T-helper 17 cell (primary cell): ENCODE results near the gene GOLGA6A. TPM values are rescaled to one million over a fixed set of nuclear protein-coding genes. Genes with fewer than 3 reads are reported as not detected.
"Not testable (repeated sequence)": the region's sequence is repeated elsewhere in the genome, so short reads cannot be mapped to it uniquely, and the experiment has no call there.

Experiments used
- ATAC-seq: fragments of 150-1000 bp; cut with Tn5 transposase; 2 replicates; pipeline ENCODE4 v1.10.0; 2021; ENCODE audit warnings: mild to moderate bottlenecking, moderate library complexity
- DNase-seq, 3 donors: peaks; one replicate each; pipeline versions ENCODE4 v3.0.0 to v3.0.0-alpha.2; 2020 to 2021
- H3K9me3 ChIP-seq: one replicate; pipeline ENCODE4 v1.7.0; 2013; ENCODE audit warnings: low read length, mild to moderate bottlenecking; ENCODE audit not compliant: control insufficient read depth, poor library complexity, severe bottlenecking
- H3K27ac Mint-ChIP-seq: one replicate; pipeline ENCODE4 v1.8.0; 2022; ENCODE audit warnings: mild to moderate bottlenecking, moderate library complexity, mixed read lengths
- H3K27me3 Mint-ChIP-seq: one replicate; pipeline ENCODE4 v1.8.0; 2022; ENCODE audit warnings: mixed read lengths
- H3K36me3 Mint-ChIP-seq: one replicate; pipeline ENCODE4 v1.8.0; 2022; ENCODE audit warnings: low read depth, mixed read lengths
- H3K4me1 Mint-ChIP-seq: one replicate; pipeline ENCODE4 v1.8.0; 2022; ENCODE audit warnings: mild to moderate bottlenecking, mixed read lengths
- H3K4me3 Mint-ChIP-seq: one replicate; pipeline ENCODE4 v1.8.0; 2022; ENCODE audit warnings: mild to moderate bottlenecking, moderate library complexity, mixed read lengths
- total RNA-seq, 4 donors: library from RNA in 2 of 4; stranded (reverse) in 2 of 4; gene quantifications; one replicate each; pipeline ENCODE4 v1.2.3 and lab custom pipeline; 2022 to 2026

Gene GOLGA6A
- total RNA-seq, 2 donors from 2014 or later, result 1.0 TPM; not detected in 1

- Mint-ChIP-seq H3K4me3 (no peak overlapping the region), H3K27ac (no peak overlapping the region), H3K36me3 (peaks cover 5% of the 10 kb centered on the region), H3K4me1 (peaks cover 20% of the 10 kb centered on the region), H3K27me3 (no peaks in the 10 kb centered on the region)
- DNase-seq (no peak), ATAC-seq (no peak)
- H3K9me3 ChIP-seq, result no peaks in the 10 kb centered on the region
Measured at GRCh38 chr15:74055804-74056203, 26.5 kb downstream of the GOLGA6A start.

DNA sequence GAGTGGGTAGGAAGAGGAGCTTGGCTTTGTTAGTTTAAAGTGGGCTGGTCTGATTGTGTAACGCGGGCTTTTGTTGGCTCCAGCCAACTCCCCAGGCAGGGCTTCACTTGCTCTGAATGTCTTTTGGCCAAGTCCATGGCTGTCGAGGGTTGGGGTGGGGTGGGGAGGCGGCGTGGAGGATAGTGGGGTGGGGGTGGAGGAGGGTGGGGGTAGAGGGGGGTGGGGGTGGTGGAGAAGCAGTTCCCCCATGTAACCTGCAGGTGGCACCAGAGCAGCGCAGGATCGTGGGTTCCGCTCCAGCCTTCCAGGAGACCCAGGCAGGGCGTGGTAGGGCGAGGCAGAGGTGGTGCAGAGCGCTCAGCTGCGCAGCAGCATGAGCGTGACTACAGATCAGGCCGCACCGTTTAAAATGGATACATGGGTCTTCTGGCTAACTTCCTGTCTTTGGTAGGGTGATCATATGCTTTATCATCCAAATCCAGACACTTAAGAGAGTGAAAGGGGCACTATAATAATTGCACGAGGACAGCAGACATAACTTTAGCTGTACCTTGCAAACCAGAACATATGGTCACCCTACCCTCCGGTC is 28.3 kb downstream of the GOLGA6A start:
- Mint-ChIP-seq H3K27ac (no peak overlapping the region), H3K4me3 (peak overlapping the region; percentile 45), H3K36me3 (peaks cover 5% of the 10 kb centered on the region), H3K27me3 (no peaks in the 10 kb centered on the region), H3K4me1 (peaks cover 11% of the 10 kb centered on the region)
- ATAC-seq (peak; percentile 99), DNase-seq (peak; percentile 44 to 49 (median 45))
- no peaks in the 10 kb centered on the region for H3K9me3 ChIP-seq

DNA sequence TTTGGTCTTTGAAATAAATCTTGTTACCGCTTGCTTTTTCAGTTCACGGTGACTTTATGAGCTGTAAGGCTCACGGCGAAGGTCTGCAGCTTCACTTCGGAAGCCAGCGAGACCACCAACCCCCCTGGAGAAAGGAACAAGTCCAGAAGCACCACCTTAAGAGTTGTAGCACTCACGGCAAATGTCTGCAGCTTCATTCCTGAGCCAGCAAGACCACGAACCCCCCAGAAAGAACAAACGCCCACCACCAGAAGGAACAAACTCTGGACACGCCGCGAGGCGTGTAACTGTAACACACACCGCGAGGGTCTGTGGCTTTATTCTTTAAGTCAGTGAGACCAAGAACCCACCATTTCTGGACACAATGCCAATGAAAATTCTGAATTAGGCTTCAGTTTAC is 28.8 kb downstream of the GOLGA6A start:
- no peak overlapping the region for H3K27ac Mint-ChIP-seq
- no peak for DNase-seq
- ATAC-seq, result no peak
- peaks cover 5% of the 10 kb centered on the region for H3K36me3 Mint-ChIP-seq
- H3K27me3 Mint-ChIP-seq, result no peaks in the 10 kb centered on the region
- H3K4me1 Mint-ChIP-seq, result peaks cover 14% of the 10 kb centered on the region
- no peaks in the 10 kb centered on the region for H3K9me3 ChIP-seq
- no peak overlapping the region for H3K4me3 Mint-ChIP-seq

DNA sequence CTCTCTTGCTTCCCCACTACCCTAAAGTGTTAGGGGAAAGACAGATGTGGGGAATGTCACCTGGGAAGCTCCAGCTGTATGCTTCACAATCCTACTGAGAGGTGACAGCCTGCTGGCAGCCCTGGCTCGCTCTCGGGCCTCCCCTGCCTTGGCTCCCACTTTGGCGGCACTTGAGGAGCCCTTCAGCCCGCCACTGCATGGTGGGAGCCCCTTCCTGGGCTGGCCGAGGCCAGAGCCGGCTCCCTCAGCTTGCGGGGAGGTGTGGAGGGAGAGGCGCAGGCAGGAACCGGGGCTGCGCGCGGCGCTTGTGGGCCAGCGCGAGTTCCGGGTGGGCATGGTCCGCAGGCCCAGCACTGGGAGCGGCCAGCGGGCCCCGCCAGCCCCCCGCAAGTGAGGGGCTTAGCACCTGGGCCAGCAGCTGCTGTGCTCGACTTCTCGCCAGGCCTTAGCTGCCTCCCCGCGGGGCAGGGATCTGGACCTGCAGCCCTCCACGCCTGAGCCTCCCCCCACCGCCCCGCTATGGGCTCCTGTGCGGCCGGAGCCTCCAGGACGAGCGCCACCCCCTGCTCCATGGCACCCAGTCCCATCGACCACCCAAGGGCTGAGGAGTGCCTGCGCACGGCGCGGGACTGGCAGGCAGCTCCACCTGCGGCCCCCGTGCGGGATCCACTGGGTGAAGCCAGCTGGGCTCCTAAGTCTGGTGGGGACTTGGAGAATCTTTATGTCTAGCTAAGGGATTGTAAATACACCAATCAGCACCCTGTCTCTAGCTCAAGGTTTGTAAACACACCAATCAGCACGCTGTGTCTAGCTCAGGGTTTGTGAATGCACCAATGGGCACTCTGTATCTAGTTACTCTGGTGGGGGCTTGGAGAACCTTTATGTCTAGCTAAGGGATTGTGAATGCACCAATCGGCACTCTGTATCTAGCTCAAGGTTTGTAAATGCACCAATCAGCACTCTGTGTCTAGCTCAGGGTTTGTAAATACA is 29.8 kb downstream of the GOLGA6A start:
- H3K27me3 Mint-ChIP-seq, H3K36me3 Mint-ChIP-seq, H3K9me3 ChIP-seq, H3K27ac Mint-ChIP-seq, ATAC-seq, DNase-seq, H3K4me3 Mint-ChIP-seq: not testable (repeated sequence)
- H3K4me1 Mint-ChIP-seq, result peaks cover 18% of the 10 kb centered on the region

DNA sequence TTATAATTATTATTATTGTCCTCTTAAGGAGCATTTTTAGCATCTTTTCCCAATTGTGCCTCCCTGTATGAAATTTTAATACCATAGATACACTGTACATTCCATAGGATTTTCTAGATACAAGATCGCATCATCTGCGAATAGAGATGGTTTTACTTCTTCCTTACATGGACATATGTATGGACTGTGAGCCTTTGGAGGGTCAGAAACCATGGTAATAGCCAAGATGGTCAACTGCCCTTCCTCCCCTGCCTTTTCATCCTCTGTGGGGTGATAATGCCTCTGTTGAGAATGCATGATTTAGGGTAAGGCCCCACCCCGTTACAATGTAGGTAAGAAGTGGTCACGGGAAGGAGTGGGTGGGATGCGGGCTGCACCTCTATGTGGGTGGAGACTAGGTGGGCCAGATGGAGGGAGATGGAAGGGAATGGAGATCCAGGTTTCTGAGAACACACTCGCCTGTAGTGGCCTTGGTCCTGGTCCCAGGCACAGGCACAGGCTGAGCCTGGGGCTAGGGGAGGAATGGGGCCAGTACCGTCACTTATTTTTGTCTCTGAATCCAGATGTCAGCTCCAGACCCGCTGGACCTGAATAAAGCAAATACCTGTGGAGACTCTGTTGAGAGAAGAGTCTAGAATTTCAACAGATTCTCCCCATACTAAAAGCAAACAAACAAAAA is 31.7 kb downstream of the GOLGA6A start:
- Mint-ChIP-seq H3K4me1 (peaks cover 18% of the 10 kb centered on the region), H3K27ac (peak overlapping the region; percentile 39), H3K36me3 (no peaks in the 10 kb centered on the region), H3K27me3 (no peaks in the 10 kb centered on the region), H3K4me3 (no peak overlapping the region)
- no peak for ATAC-seq
- no peaks in the 10 kb centered on the region for H3K9me3 ChIP-seq
- no peak for DNase-seq

GRCh38 chr15:74050127-74050526 is 32.2 kb downstream of the GOLGA6A start:
- ATAC-seq (no peak), DNase-seq (no peak)
- H3K4me1 Mint-ChIP-seq, result peaks cover 18% of the 10 kb centered on the region
- H3K4me3 Mint-ChIP-seq, result no peak overlapping the region
- peak overlapping the region; percentile 39 for H3K27ac Mint-ChIP-seq
- H3K27me3 Mint-ChIP-seq, result no peaks in the 10 kb centered on the region
- H3K9me3 ChIP-seq, result no peaks in the 10 kb centered on the region
- no peaks in the 10 kb centered on the region for H3K36me3 Mint-ChIP-seq

DNA sequence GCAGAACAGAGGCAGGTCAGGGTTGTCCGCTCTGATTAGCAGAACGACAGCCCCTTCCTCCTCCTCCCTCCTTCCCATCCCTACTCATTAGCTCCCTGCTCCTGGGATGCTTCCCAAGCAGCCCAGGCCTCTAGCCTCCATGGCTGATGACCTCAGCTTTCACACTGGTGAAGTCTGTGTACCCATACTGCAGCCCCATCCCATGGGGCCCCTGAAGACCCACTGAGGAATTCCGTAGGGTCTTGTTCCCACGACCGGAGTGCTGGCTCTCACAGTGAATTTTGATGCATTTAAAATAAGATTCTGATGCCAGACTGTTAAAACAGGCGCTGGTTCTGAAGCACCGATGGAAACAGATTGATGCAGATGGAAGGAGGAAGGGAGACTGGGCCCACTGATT is 36.1 kb downstream of the GOLGA6A start:
- H3K4me1 Mint-ChIP-seq, result peaks cover 10% of the 10 kb centered on the region
- H3K36me3 Mint-ChIP-seq, result no peaks in the 10 kb centered on the region
- ATAC-seq (no peak), DNase-seq (no peak)
- H3K27me3 Mint-ChIP-seq, result no peaks in the 10 kb centered on the region
- H3K4me3 Mint-ChIP-seq, result no peak overlapping the region
- no peak overlapping the region for H3K27ac Mint-ChIP-seq
- no peaks in the 10 kb centered on the region for H3K9me3 ChIP-seq

- no peak for ATAC-seq
- H3K4me3 Mint-ChIP-seq, result no peak overlapping the region
- peaks cover 12% of the 10 kb centered on the region for H3K4me1 Mint-ChIP-seq
- H3K27ac Mint-ChIP-seq, result peak overlapping the region; percentile 59
- no peaks in the 10 kb centered on the region for H3K27me3 Mint-ChIP-seq
- no peaks in the 10 kb centered on the region for H3K36me3 Mint-ChIP-seq
- DNase-seq, result no peak
- no peaks in the 10 kb centered on the region for H3K9me3 ChIP-seq
Measured at GRCh38 chr15:74045636-74046274, 36.6 kb downstream of the GOLGA6A start.

GRCh38 chr15:74045184-74045583 is 37.2 kb downstream of the GOLGA6A start:
- Mint-ChIP-seq H3K4me3 (no peak overlapping the region), H3K27ac (peak overlapping the region; percentile 59), H3K4me1 (peaks cover 12% of the 10 kb centered on the region), H3K36me3 (no peaks in the 10 kb centered on the region), H3K27me3 (no peaks in the 10 kb centered on the region)
- no peak for ATAC-seq
- no peaks in the 10 kb centered on the region for H3K9me3 ChIP-seq
- DNase-seq, result no peak

DNA sequence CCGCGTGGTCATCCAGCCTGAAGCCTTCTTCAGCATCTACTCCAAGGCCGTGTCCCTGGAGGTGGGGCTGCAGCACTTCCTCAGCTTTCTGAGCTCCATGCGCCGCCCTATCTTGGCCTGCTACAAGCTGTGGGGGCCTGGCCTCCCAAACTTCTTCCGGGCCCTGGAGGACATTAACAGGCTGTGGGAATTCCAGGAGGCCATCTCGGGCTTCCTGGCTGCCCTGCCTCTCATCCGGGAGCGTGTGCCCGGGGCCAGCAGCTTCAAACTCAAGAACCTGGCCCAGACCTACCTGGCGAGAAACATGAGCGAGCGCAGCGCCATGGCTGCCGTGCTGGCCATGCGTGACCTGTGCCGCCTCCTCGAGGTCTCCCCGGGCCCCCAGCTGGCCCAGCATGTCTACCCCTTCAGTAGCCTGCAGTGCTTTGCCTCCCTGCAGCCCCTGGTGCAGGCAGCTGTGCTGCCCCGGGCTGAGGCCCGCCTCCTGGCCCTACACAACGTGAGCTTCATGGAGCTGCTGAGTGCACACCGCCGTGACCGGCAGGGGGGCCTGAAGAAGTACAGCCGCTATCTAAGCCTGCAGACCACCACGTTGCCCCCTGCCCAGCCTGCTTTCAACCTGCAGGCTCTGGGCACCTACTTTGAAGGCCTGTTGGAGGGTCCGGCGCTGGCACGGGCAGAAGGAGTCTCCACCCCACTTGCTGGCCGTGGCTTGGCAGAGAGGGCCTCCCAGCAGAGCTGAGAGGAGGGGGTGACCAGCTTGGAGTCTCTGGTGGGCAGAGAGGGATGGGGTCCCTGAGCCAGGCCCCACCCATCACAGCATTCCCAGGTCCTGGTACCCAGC is 37.9 kb downstream of the GOLGA6A start:
- no peak for DNase-seq
- no peaks in the 10 kb centered on the region for H3K9me3 ChIP-seq
- H3K27ac Mint-ChIP-seq, result peak overlapping the region; percentile 59
- no peaks in the 10 kb centered on the region for H3K27me3 Mint-ChIP-seq
- H3K36me3 Mint-ChIP-seq, result no peaks in the 10 kb centered on the region
- H3K4me3 Mint-ChIP-seq, result no peak overlapping the region
- ATAC-seq, result no peak
- H3K4me1 Mint-ChIP-seq, result peaks cover 12% of the 10 kb centered on the region

GRCh38 chr15:74043425-74044266 is 38.7 kb downstream of the GOLGA6A start:
- Mint-ChIP-seq H3K36me3 (no peaks in the 10 kb centered on the region), H3K4me3 (no peak overlapping the region), H3K27me3 (no peaks in the 10 kb centered on the region), H3K27ac (no peak overlapping the region), H3K4me1 (peaks cover 9% of the 10 kb centered on the region)
- no peak for DNase-seq
- H3K9me3 ChIP-seq, result no peaks in the 10 kb centered on the region
- no peak for ATAC-seq
